Stimulated activated CD4-positive, alpha-beta T cell treated with anti-CD3 and anti-CD28 coated beads, Interleukin-2, amount 100 ng/mL, for 48 hours (primary cell): ENCODE data around the gene CASZ1.

Source experiments
- DNase-seq, 2 donors: peaks; one replicate each; pipeline ENCODE4 v3.0.0-alpha.2; 2020

Gene CASZ1

GRCh38 chr1:10724948-10725847, 71.2 kb downstream of the CASZ1 start:
- no peak for DNase-seq

DNA sequence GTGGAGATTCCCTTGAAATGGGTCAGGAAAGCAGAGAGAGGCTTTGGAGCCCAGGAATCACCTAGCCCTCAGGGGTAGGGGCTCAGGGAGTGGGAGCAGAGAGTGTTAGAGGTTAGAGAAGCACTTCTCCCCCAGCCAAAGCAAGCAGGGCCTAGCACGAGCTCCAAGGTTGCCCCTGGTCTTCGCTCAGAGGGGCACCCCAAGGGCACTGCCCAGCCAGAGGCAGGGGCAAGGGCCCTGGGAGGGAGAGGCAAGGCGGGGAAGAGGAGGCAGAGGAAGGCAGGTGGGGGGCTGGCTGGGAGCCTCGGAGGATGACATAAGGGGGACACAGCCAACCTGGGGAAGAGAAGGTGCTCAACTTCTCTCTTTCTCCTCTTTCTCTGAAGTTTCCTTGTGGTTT, 71.9 kb downstream of the CASZ1 start:
- no peak for DNase-seq

GRCh38 chr1:10724052-10724494, 72.4 kb downstream of the CASZ1 start:
- no peak for DNase-seq

- DNase-seq = no peak
Measured at GRCh38 chr1:10723317-10723716, 73.1 kb downstream of the CASZ1 start.

- no peak for DNase-seq
Measured at GRCh38 chr1:10722803-10723202, 73.6 kb downstream of the CASZ1 start.

- no peak for DNase-seq
Measured at GRCh38 chr1:10721381-10722321, 74.8 kb downstream of the CASZ1 start.

DNA sequence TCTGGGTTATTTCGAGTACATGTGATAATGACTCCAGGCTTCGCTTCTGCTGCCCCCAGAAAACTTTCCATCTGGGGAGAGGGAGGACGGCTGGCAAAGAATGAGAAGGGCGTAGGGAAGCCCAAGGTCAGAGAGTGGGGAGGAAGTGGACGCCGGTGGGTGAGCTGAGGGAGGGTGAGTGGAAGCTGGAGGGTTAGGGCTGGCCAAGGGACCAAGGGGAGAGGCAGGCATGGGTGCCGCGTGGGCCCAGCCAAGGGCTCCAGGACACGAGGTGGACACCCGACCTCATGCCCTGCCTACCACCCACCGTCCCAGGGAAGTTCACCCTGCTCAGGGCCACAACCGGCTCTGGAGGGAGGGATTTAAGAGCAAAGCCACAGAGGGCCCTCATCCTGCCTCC, 75.8 kb downstream of the CASZ1 start:
- DNase-seq = no peak

GRCh38 chr1:10718083-10718415, 78.4 kb downstream of the CASZ1 start:
- no peak for DNase-seq

DNA sequence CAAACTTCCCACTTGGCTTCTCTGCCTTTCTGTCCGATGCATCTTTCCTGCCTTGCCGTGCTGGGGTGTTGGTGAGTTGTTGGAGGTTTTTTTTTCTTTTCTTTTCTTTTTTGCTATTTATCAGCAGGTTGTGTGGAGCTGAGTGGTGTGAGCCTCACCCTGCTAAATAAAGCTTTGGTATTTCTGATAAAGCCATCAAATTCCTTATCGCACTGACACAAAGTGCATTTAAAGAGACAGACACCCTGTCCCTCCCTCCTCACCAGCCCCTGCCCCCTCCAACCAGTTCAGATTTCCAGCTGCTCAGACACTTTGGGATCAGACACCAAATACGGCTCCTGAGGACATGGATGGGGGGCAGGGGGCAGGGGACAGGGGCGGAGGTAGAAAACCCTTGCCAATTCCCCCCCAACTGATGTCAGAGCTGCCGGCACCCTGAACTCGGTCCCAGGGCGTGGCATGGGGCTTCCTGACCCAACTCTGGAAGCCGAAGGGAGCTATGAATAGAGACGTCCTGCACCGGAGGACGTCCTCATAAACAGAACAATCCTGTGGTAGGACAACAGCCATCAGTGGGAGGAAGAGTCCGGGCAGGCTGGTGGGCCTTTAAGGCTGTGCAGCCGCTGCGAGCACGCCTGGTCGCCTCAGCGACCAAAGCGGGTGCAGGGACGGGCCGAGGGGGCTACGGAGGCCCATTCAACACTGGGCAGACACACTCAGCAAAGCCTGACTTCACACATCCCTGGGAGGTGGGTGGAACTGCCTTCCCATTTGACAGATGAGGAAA, 79.0 kb downstream of the CASZ1 start:
- DNase-seq = no peak

DNA sequence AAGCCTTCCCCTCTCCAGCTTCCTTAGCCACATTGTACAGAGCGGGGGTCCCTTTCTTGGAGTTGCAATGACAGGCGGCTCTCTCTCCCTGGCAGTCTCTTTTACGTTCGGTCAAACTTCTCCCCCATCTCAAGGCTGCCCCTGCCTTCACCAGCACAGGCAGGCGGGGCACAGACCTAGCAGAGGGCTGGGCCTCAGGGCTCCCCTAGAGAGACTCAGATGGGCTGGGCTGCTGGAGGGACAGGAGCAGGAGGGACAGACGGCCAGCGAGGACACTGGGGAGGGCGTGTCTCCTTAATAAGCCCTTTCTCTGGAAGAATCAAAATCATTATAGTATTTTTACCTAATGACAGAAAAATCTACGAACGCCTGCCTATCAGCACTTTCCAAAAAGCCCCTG, 79.6 kb downstream of the CASZ1 start:
- no peak for DNase-seq

- DNase-seq = no peak
Measured at GRCh38 chr1:10714337-10715114, 81.9 kb downstream of the CASZ1 start.

DNA sequence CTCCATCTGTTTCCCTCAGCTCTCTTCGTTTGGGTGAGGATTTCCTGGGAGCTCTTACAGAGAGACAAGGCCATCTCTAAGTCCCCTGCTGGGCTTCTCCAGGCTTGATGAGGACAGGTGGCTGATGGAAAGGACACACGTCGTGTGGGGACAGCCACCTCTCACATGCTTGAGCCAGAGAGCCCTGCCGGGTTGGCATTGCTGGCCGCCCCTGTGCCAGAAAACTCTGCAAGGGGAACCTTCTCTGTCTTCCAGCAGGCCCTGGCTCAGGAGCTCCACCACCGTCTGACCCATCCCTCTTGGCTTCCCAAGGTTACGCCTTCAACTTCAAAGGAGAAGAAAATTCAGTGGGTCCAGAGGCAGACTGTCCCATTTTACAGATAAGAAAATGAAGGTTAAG, 82.8 kb downstream of the CASZ1 start:
- DNase-seq = no peak

- no peak for DNase-seq
Measured at GRCh38 chr1:10712568-10713362, 83.7 kb downstream of the CASZ1 start.

GRCh38 chr1:10710489-10710888, 86.0 kb downstream of the CASZ1 start:
- DNase-seq = no peak

- no peak for DNase-seq
Measured at GRCh38 chr1:10709646-10710045, 86.8 kb downstream of the CASZ1 start.

DNA sequence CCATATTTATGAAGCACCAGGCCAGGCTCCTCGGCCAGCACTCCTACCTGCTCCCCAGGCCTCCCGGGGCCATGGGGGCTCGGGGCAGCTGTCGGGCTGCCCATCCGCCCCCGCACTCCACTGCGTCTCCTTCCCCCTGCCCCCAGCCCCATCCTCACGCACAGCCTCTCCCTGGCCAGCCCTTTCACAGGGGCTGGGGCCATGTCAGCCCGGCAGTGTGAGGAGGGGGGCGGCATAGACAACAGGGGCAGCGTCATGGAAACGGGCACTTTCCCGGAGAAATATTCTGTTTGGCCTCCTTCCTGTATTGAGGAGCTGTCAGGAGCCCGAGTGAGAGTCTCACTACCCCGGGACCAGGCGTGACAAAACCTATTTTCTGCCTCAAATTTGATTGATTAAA, 87.3 kb downstream of the CASZ1 start:
- DNase-seq = no peak

- no peak for DNase-seq
Measured at GRCh38 chr1:10708757-10709156, 87.7 kb downstream of the CASZ1 start.

DNA sequence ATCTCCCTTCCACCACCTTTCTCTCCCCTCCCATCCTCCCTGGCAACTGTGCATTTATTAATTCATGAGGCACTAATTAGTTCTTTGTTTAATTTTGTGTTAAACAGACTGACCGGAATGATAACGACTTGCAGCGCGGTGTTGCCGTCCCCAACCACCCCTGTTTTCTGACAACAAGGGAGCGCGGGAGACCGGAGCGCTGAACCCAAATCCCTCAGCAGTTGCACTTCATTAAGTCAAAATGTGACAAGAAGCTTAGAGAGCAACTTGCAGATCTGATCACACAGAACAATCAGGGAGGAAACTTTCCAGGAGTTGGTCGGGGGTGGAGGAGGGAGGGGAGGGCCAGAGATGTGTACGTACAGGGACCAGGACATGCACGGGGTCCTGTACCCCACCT, 89.2 kb downstream of the CASZ1 start:
- no peak for DNase-seq

- DNase-seq = no peak
Measured at GRCh38 chr1:10706376-10706913, 90.0 kb downstream of the CASZ1 start.

DNA sequence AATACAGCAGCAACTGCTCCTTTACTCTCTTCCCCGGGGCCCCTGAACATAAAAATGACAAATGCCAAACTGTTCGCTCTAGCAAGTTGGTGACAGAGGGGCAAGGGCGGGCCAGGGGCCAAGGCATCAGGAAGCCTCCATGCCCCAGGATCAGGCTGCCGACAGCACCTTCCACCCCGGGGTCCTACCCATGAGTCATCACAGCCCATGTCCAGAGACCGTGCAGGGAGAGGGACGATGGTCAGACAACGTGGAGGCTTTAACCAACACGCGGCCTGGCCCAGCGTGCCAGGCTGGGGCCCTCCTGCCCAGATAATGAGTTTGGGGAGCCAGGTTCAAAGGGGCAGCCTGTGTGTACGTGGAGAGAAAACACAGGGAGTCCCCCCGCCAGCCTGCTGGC, 90.5 kb downstream of the CASZ1 start:
- DNase-seq = no peak

GRCh38 chr1:10704368-10704882, 92.0 kb downstream of the CASZ1 start:
- DNase-seq = no peak
